Activated CD8-positive, alpha-beta T cell treated with anti-CD3 and anti-CD28 coated beads for 36 hours (primary cell): ENCODE results near the gene VCL. TPM values are rescaled to one million over a fixed set of nuclear protein-coding genes. Genes with fewer than 3 reads are reported as not detected.
"Not testable (repeated sequence)": the region's sequence is repeated elsewhere in the genome, so short reads cannot be mapped to it uniquely, and the experiment has no call there.

ENCODE experiments used
- ATAC-seq: fragments of 200-7000 bp; cut with Tn5 transposase; one replicate; pipeline ENCODE4 v1.10.0; 2021; ENCODE audit warnings: mild to moderate bottlenecking, moderate library complexity
- CTCF ChIA-PET: fragments of 350-600 bp; sonication (Branson Sonifier 250); formaldehyde crosslinking; loops from one replicate; lab custom pipeline; 2021; ENCODE audit warnings: antibody characterized with exemption; lab: Charles Lee
- POLR2A ChIA-PET: fragments of 350-600 bp; sonication (Branson Sonifier 250); formaldehyde crosslinking; loops from one replicate; lab custom pipeline; 2021; ENCODE audit warnings: antibody characterized with exemption; lab: Charles Lee
- DNase-seq: peaks from one replicate; pipeline ENCODE4 v3.0.0-alpha.2; 2020
- H3K27ac Mint-ChIP-seq: one replicate; pipeline ENCODE4 v1.8.0; 2021; ENCODE audit warnings: mild to moderate bottlenecking, mixed read lengths
- H3K27me3 Mint-ChIP-seq: one replicate; pipeline ENCODE4 v1.8.0; 2021; ENCODE audit warnings: mixed read lengths
- H3K36me3 Mint-ChIP-seq: one replicate; pipeline ENCODE4 v1.8.0; 2021; ENCODE audit warnings: low read depth, mixed read lengths
- H3K4me1 Mint-ChIP-seq: one replicate; pipeline ENCODE4 v1.8.0; 2021; ENCODE audit warnings: low read depth, mixed read lengths
- H3K4me3 Mint-ChIP-seq: one replicate; pipeline ENCODE4 v1.8.0; 2021; ENCODE audit warnings: mild to moderate bottlenecking, moderate library complexity, mixed read lengths
- H3K9me3 Mint-ChIP-seq: one replicate; pipeline ENCODE4 v1.8.0; 2021; ENCODE audit warnings: mixed read lengths
- intact Hi-C: fragments of 100-400 bp; cut with micrococcal nuclease; formaldehyde crosslinking; loops from one replicate; pipeline ENCODE4 v1.10.0; 2022
- total RNA-seq, 2 experiments: library from RNA; stranded (reverse); gene quantifications; one replicate each; pipeline ENCODE4 v1.2.3, GENCODE V29; 2021
- TF ChIP-seq, protein P1 (sequence below): fragments of 200-600 bp; IDR thresholded peaks from one replicate; pipeline ENCODE4 v1.8.0; 2022; ENCODE audit warnings: antibody characterized with exemption, mild to moderate bottlenecking

Gene VCL
- total RNA-seq, 2 experiments from 2014 or later, result 16.9 to 17.7 TPM

DNA sequence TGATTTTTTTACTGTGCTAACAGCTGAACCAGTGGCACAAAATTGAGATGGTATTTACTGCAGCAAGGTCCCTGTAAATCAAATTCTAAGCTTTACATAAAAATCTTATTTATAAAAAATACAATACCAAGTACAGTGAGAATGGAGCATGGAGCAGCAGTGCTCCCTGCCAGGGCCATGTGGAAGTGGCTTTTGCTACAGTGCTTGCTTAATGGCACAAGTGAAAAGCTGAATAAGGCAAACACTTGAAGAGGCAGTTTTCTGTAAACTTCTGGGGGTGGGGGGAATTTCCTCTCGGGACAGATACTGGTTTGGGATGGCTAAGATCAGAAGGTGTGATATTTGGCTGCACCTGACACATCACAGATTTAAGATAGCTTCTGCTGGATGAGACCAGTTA, 125.2 kb downstream of the VCL start:
- no peaks in the 10 kb centered on the region for H3K27me3 Mint-ChIP-seq
- peaks cover 50% of the 10 kb centered on the region for H3K36me3 Mint-ChIP-seq
- TF ChIP-seq, protein P1, sequence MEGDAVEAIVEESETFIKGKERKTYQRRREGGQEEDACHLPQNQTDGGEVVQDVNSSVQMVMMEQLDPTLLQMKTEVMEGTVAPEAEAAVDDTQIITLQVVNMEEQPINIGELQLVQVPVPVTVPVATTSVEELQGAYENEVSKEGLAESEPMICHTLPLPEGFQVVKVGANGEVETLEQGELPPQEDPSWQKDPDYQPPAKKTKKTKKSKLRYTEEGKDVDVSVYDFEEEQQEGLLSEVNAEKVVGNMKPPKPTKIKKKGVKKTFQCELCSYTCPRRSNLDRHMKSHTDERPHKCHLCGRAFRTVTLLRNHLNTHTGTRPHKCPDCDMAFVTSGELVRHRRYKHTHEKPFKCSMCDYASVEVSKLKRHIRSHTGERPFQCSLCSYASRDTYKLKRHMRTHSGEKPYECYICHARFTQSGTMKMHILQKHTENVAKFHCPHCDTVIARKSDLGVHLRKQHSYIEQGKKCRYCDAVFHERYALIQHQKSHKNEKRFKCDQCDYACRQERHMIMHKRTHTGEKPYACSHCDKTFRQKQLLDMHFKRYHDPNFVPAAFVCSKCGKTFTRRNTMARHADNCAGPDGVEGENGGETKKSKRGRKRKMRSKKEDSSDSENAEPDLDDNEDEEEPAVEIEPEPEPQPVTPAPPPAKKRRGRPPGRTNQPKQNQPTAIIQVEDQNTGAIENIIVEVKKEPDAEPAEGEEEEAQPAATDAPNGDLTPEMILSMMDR, result no peak
- H3K27ac Mint-ChIP-seq, result peak overlapping the region; percentile 37
- ChIA-PET CTCF (interaction anchor here (1.1 to 1.9 kb wide), 5 partner anchors 13 to 90 kb away, joined by 3 to 4 read pairs (median 4); no protein-coding TSS in a partner anchor), POLR2A (interaction anchor here (0.8 to 1.2 kb wide), 3 partner anchors 24 to 27 kb away, joined by 3 read pairs; no protein-coding TSS in a partner anchor)
- no peaks in the 10 kb centered on the region for H3K9me3 Mint-ChIP-seq
- DNase-seq (no peak), ATAC-seq (no peak)
- intact Hi-C loops, result no loop called here
- H3K4me3 Mint-ChIP-seq, result no peak overlapping the region
- peaks cover 4% of the 10 kb centered on the region for H3K4me1 Mint-ChIP-seq

DNA sequence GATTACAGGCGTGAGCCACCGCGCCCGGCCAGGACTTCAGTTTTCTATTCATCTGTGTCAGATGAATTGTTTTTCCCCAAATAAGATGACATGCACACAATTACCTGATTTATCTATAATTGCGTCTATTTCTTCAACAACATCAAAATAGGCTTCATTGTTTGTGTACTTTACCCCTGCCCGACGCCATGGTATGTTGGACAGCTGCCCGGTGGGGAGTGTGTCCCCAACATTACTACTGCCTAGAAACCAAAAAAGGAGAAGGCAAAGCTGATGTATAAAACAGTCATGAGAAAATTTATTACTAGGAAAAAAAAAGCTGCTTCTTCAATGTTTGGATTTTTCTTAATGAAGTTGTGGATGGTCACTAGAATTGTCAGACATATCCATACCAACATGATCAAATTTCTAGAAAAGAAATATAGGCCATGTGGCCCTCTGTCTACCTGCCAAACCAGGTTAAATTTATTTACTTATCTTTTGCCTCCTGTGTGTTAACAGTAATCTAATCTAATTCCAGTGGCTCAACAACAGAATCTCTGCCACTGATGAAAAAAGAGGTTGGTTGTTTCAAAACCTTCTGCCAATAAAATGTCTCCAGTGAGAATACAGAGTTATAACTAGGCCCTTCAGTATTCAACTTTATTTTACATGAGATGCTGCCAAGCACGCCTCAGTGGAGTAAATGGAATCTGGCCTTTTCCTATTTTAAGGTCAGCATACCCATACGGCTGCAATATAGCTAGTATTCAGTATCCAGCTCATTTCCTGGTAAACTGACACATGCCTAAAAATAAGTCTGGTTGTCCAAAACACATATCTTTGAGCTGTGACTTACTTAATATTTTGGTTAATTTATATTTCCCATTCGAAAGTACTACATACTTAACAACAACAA, 136.3 kb downstream of the VCL start:
- Mint-ChIP-seq H3K4me1 (no peaks in the 10 kb centered on the region), H3K27me3 (no peaks in the 10 kb centered on the region), H3K27ac (no peak overlapping the region), H3K36me3 (peaks cover 35% of the 10 kb centered on the region), H3K4me3 (no peak overlapping the region), H3K9me3 (no peaks in the 10 kb centered on the region)
- POLR2A ChIA-PET, result no interaction called here
- CTCF ChIA-PET, result interaction anchor here (1.1 to 1.2 kb wide), 2 partner anchors 31 to 80 kb away, joined by 3 read pairs; no protein-coding TSS in a partner anchor
- intact Hi-C loops, result no loop called here
- DNase-seq (no peak), ATAC-seq (no peak)
- TF ChIP-seq, protein P1, result no peak

DNA sequence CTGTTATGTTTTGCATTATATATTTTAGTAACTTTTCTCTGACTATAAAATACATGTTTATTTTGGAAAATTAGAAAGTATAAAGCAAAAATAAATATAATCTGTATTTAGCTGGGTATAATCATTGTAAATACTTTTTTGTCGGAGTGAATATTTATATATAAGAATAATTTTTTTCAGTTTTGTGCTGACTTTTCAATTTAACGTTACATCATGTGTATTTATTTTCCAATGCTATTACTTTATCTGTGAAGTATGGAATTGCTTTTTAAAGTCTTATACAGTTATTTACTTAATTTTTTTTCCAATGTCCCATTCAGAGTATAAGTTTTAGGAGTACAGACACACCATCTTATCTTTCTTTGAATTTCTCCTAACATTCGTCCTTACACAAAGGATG, 137.5 kb downstream of the VCL start:
- intact Hi-C loops, result no loop called here
- Mint-ChIP-seq H3K27ac (no peak overlapping the region), H3K9me3 (no peaks in the 10 kb centered on the region), H3K27me3 (no peaks in the 10 kb centered on the region), H3K4me1 (no peaks in the 10 kb centered on the region), H3K4me3 (no peak overlapping the region), H3K36me3 (peaks cover 33% of the 10 kb centered on the region)
- POLR2A ChIA-PET, result interaction anchor here (0.8 kb wide), 1 partner anchor 27 kb away, joined by 3 read pairs; no protein-coding TSS in a partner anchor
- CTCF ChIA-PET, result interaction anchor here (1.0 kb wide), 1 partner anchor 13 kb away, joined by 3 read pairs; no protein-coding TSS in a partner anchor
- TF ChIP-seq, protein P1, result no peak
- DNase-seq, result no peak
- no peak for ATAC-seq

DNA sequence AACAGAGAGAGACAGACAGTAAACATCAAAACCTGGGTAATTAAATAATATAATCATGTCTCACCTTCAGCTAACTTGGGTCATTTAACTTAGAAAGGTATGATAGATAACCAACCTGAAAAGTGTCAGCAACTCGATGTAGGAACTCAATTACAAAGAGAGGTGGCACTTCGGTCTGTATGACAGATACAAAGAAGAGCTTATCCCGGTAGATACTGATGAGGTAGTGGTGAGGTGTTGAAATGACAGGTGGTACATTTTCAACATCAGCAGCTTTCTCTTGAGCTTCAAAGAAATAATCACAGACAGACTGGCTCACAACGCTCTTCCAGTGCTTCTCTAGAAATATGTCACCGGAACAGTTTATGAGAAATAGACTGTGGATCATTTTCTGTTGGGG, 140.1 kb downstream of the VCL start:
- DNase-seq (no peak), ATAC-seq (no peak)
- Mint-ChIP-seq H3K27me3 (no peaks in the 10 kb centered on the region), H3K4me1 (peaks cover 4% of the 10 kb centered on the region), H3K36me3 (peaks cover 28% of the 10 kb centered on the region), H3K4me3 (no peak overlapping the region), H3K9me3 (no peaks in the 10 kb centered on the region), H3K27ac (no peak overlapping the region)
- ChIA-PET CTCF (interaction anchor here (0.7 to 2.3 kb wide), 5 partner anchors 12 to 164 kb away, joined by 3 to 9 read pairs (median 4); partner anchors contain the start of gene AP3M1), POLR2A (interaction anchor here (1.9 kb wide), 1 partner anchor 12 kb away, joined by 7 read pairs; the partner anchor contains the start of genes ADK and AP3M1)
- TF ChIP-seq, protein P1, result no peak
- intact Hi-C loops, result no loop called here

DNA sequence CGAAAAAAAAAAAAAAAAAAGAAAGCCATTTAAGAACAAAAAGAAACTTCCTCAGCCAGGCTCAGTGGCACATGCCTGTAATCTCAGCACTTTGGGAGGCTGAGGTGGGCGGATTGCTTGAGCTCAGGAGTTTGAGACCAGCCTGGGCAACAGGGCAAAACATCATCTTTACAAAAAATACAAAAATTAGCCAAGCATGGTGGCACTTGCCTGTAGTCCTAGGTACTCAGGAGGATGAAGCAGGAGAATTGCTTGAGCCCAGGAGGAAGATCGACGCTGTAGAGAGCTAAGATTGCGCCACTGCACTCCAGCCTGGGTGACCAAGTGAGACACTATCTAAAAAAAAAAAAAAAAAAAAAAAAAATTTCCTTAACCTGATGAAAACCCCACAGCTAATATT, 140.7 kb downstream of the VCL start:
- CTCF ChIA-PET, result interaction anchor here (0.7 to 2.3 kb wide), 4 partner anchors 12 to 165 kb away, joined by 3 to 9 read pairs (median 4); partner anchors contain the start of gene AP3M1
- intact Hi-C loops, POLR2A ChIA-PET: not testable (repeated sequence)

More for the DNA sequence above, 140.7 kb downstream of the VCL start:
- not testable (repeated sequence) for H3K4me1 Mint-ChIP-seq, H3K4me3 Mint-ChIP-seq, DNase-seq, H3K9me3 Mint-ChIP-seq, H3K27me3 Mint-ChIP-seq, H3K27ac Mint-ChIP-seq, ATAC-seq
- peaks cover 28% of the 10 kb centered on the region for H3K36me3 Mint-ChIP-seq
